DLD1 (cell line): ENCODE data around the gene SH3BP1.
"Not testable (repeated sequence)": the region's sequence is repeated elsewhere in the genome, so short reads cannot be mapped to it uniquely, and the experiment has no call there.

ENCODE experiments used
- in situ Hi-C: cut with HindIII; loops from 2 replicates; pipeline ENCODE4 v1.10.0; 2017; ENCODE audit warnings: low sequenced_read_pairs

SH3BP1 gene

GRCh38 chr22:37633089-37633624, 6.3 kb upstream of the SH3BP1 start:
- in situ Hi-C loops, result no loop called here

- in situ Hi-C loops, result no loop called here
Measured at GRCh38 chr22:37633625-37634416, 5.6 kb upstream of the SH3BP1 start.

GRCh38 chr22:37634417-37634924, 5.0 kb upstream of the SH3BP1 start:
- in situ Hi-C loops, result no loop called here

GRCh38 chr22:37635157-37635556, 4.3 kb upstream of the SH3BP1 start:
- in situ Hi-C loops, result no loop called here

- in situ Hi-C loops, result no loop called here
Measured at GRCh38 chr22:37636186-37636948, 3.1 kb upstream of the SH3BP1 start.

- in situ Hi-C loops, result no loop called here
Measured at GRCh38 chr22:37636949-37637273, 2.6 kb upstream of the SH3BP1 start.

GRCh38 chr22:37638391-37639069, 939 bp upstream of the SH3BP1 start:
- in situ Hi-C loops, result no loop called here

GRCh38 chr22:37639771-37640590, 512 bp downstream of the SH3BP1 start:
- in situ Hi-C loops, result no loop called here

- in situ Hi-C loops, result no loop called here
Measured at GRCh38 chr22:37640591-37641560, 1.4 kb downstream of the SH3BP1 start.

- in situ Hi-C loops, result no loop called here
Measured at GRCh38 chr22:37641561-37641949, 2.1 kb downstream of the SH3BP1 start.

GRCh38 chr22:37643225-37643847, 3.9 kb downstream of the SH3BP1 start:
- in situ Hi-C loops, result no loop called here

- in situ Hi-C loops, result no loop called here
Measured at GRCh38 chr22:37647317-37647716, 7.8 kb downstream of the SH3BP1 start.

GRCh38 chr22:37647928-37648327, 8.5 kb downstream of the SH3BP1 start:
- in situ Hi-C loops, result no loop called here

GRCh38 chr22:37650463-37651136, 11.1 kb downstream of the SH3BP1 start:
- in situ Hi-C loops, result no loop called here

- in situ Hi-C loops, result no loop called here
Measured at GRCh38 chr22:37654563-37655251, 15.2 kb downstream of the SH3BP1 start.

- in situ Hi-C loops, result no loop called here
Measured at GRCh38 chr22:37655252-37655563, 15.7 kb downstream of the SH3BP1 start.

GRCh38 chr22:37656583-37656982, 17.1 kb downstream of the SH3BP1 start:
- in situ Hi-C loops, result not testable (repeated sequence)

- in situ Hi-C loops, result no loop called here
Measured at GRCh38 chr22:37657590-37658132, 18.2 kb downstream of the SH3BP1 start.
